Nephron progenitor cell (in vitro differentiated cells): ENCODE data around the gene CRACDL.

ENCODE experiments used
- DNase-seq: peaks from one replicate; pipeline ENCODE4 v3.0.0; 2021
- H3K27ac Mint-ChIP-seq: 2 replicates; pipeline ENCODE4 v1.8.0; 2021; ENCODE audit warnings: mild to moderate bottlenecking, moderate library complexity, mixed read lengths
- H3K27me3 Mint-ChIP-seq: 2 replicates; pipeline ENCODE4 v1.8.0; 2021; ENCODE audit warnings: mild to moderate bottlenecking, low read depth, mixed read lengths; ENCODE audit not compliant: poor library complexity
- H3K36me3 Mint-ChIP-seq: 2 replicates; pipeline ENCODE4 v1.8.0; 2021; ENCODE audit warnings: low read depth, mixed read lengths
- H3K4me1 Mint-ChIP-seq: 2 replicates; pipeline ENCODE4 v1.8.0; 2021; ENCODE audit warnings: mixed read lengths
- H3K4me3 Mint-ChIP-seq: 2 replicates; pipeline ENCODE4 v1.8.0; 2021; ENCODE audit warnings: mild to moderate bottlenecking, moderate library complexity, mixed read lengths
- H3K9me3 Mint-ChIP-seq: 2 replicates; pipeline ENCODE4 v1.8.0; 2021; ENCODE audit warnings: mild to moderate bottlenecking, moderate library complexity, mixed read lengths
- CTCF ChIP-seq: fragments of 200-600 bp; sonication (generic); IDR thresholded peaks from 2 replicates; pipeline ENCODE4 v1.5.0; 2021; ENCODE audit warnings: antibody characterized with exemption

The CRACDL gene

DNA sequence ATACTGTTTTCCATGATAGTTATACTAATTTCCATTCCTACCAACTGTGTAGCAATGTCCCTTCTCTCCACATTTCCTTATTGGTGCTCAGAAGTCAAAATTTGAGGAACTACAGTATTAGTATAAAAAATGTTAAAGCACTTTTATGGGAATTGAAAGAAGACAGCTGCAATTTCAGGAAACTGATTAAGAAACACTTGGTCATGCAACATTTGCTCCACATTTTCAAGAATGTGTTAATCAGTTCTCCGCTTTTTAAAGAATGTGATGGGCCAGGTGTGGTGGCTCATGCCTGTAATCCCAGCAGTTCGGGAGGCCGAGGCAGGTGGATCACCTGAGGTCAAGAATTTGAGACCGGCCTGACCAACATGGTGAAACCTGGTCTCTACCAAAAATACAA, 171.5 kb downstream of the CRACDL start:
- no peak overlapping the region for H3K4me3 Mint-ChIP-seq
- H3K27ac Mint-ChIP-seq: no peak overlapping the region
- H3K36me3 Mint-ChIP-seq: no peaks in the 10 kb centered on the region
- no peak for DNase-seq
- H3K9me3 Mint-ChIP-seq: no peaks in the 10 kb centered on the region
- peaks cover 13% of the 10 kb centered on the region for H3K27me3 Mint-ChIP-seq
- no peak for TF ChIP-seq CTCF
- no peaks in the 10 kb centered on the region for H3K4me1 Mint-ChIP-seq

- no peak overlapping the region for H3K27ac Mint-ChIP-seq
- TF ChIP-seq CTCF: no peak
Measured at GRCh38 chr2:98763209-98763951, 172.6 kb downstream of the CRACDL start.

DNA sequence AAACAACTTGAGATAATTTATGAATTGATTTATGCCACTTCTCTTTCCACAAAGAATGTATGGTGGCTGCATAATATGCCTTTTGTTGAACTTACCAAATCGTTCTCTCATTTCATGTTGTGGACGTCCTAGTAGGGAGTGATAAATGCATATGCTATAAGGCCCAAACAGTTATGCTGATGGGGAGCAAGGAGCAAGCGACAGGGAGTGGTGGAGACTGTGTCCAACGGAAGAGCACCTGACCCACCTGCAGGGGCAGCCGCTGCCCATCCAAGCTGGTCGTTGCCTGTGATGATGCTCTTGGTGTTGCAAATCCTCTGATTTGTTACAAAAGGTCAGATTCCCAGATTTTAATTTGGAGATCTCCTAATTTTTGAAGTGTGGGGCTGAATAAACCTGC, 174.1 kb downstream of the CRACDL start:
- Mint-ChIP-seq H3K4me3 (no peak overlapping the region), H3K9me3 (no peaks in the 10 kb centered on the region), H3K27ac (no peak overlapping the region), H3K4me1 (no peaks in the 10 kb centered on the region), H3K36me3 (no peaks in the 10 kb centered on the region), H3K27me3 (peaks cover 11% of the 10 kb centered on the region)
- no peak for DNase-seq
- no peak for TF ChIP-seq CTCF

More at GRCh38 chr2:98763209-98763951, 172.6 kb downstream of the CRACDL start:
- no peaks in the 10 kb centered on the region for H3K9me3 Mint-ChIP-seq
- no peaks in the 10 kb centered on the region for H3K36me3 Mint-ChIP-seq
- no peaks in the 10 kb centered on the region for H3K4me1 Mint-ChIP-seq
- peaks cover 13% of the 10 kb centered on the region for H3K27me3 Mint-ChIP-seq
- H3K4me3 Mint-ChIP-seq: no peak overlapping the region
- DNase-seq: no peak

DNA sequence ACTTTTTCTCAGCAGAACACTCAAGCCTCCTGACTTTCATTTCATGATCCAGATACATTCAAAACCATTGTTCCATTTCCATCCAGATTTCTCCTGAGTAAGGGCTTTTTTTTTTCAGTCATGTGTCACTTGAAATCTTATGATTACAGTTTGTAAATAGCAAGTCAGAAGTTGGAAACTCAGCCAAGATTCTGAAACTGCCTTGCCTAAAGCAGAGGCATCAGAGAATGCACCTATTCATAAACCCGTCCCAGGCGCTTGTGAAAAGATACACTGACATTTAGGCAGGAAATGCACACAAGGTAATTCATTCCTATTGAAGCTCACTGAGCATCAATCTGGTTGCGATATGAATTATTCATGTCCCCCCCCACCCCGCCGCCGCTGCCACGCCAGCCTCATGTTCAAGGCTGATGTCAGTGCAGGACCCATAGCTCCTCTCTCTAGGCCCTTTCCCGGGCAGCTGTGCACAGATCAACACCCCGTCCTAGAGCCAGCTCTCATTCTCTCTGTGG, 174.7 kb downstream of the CRACDL start:
- Mint-ChIP-seq H3K27ac (no peak overlapping the region), H3K4me1 (no peaks in the 10 kb centered on the region), H3K36me3 (no peaks in the 10 kb centered on the region), H3K27me3 (peaks cover 11% of the 10 kb centered on the region), H3K9me3 (no peaks in the 10 kb centered on the region), H3K4me3 (no peak overlapping the region)
- no peak for TF ChIP-seq CTCF
- DNase-seq: no peak

DNA sequence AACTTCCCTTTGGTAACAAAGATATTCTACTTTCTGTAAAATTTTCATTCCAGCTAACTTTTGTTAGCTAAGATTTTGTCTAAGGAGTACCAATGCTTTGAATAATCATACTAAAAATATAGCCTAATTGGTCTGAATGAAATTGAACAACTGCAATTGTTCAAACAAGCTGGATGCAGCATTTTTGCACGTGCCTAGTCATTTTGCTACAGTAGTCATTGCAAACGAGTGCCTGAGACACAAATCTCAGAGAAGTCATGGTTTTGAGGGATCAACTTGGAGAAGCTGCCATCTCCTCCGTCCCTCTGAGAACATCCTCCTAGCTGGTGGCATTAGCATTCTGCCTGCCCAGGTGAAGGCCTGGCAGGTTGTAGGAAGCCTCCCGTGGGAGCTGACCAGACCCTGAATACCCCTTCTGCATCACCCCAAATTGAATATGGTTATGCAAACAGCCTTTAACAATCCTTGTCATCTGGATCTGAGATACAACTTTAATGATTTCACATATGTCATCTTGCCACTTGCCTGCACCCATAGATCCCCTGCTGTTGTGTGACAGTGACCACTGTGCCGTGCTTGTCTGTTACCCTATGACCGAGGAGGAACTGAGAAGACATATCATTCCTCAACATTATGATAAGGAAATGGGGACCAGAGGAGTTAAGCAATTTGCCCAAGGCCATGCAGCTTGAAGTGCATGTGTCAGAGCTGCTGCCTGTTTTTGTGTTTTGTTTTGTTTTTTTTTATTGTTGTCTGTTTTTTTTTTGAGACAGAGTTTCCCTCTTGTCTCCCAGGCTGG, 176.0 kb downstream of the CRACDL start:
- Mint-ChIP-seq H3K27ac (no peak overlapping the region), H3K27me3 (peaks cover 21% of the 10 kb centered on the region), H3K9me3 (no peaks in the 10 kb centered on the region), H3K4me1 (no peaks in the 10 kb centered on the region), H3K36me3 (no peaks in the 10 kb centered on the region), H3K4me3 (no peak overlapping the region)
- TF ChIP-seq CTCF: no peak
- DNase-seq: no peak
